ENCODE measurements around the gene TEF.

DNA sequence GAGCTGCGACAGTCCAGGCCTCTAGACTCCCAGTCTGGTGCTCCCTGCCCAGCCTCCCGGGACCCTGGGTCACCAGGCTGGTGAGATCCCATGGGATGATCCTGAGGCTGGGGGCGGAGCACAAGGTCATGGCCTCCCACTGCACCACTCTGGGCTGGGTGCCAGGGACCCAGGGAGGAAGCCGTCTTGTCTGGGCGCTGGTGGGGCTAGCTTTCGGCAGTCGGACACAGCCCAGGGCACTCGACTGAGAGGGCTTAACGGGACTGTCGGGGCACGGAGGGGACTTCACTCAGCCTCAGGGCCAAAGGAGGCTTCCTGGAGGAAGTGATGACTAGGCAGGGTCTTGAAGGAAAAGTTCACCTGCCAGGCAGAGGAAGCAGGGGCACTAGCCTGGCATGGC, 41.4 kb upstream of the TEF start:
- TF ChIP-seq RCOR1 (IDR thresholded peaks at IDR 0.05; ENCODE audit: low read length) (no peak), RAD21 (IDR thresholded peaks at IDR 0.05; ENCODE audit: low read length) (no peak), EP300 (IDR thresholded peaks at IDR 0.05; ENCODE audit: borderline replicate concordance in 1 of 2, low read depth in 1 of 2, low read length in 1 of 2) (no peak), RFX5 (IDR thresholded peaks at IDR 0.05; ENCODE audit: low read length) (no peak), POLR2AphosphoS5 (IDR thresholded peaks at IDR 0.05; ENCODE audit: low read depth, low read length) (no peak), CHD2 (IDR thresholded peaks at IDR 0.05; ENCODE audit: low read length, partially characterized antibody) (no peak), SMC3 (IDR thresholded peaks at IDR 0.05; ENCODE audit: low read depth, low read length) (no peak), MXI1 (IDR thresholded peaks at IDR 0.05; ENCODE audit: low read depth, low read length) (no peak)
- TF ChIP-seq, protein P1, sequence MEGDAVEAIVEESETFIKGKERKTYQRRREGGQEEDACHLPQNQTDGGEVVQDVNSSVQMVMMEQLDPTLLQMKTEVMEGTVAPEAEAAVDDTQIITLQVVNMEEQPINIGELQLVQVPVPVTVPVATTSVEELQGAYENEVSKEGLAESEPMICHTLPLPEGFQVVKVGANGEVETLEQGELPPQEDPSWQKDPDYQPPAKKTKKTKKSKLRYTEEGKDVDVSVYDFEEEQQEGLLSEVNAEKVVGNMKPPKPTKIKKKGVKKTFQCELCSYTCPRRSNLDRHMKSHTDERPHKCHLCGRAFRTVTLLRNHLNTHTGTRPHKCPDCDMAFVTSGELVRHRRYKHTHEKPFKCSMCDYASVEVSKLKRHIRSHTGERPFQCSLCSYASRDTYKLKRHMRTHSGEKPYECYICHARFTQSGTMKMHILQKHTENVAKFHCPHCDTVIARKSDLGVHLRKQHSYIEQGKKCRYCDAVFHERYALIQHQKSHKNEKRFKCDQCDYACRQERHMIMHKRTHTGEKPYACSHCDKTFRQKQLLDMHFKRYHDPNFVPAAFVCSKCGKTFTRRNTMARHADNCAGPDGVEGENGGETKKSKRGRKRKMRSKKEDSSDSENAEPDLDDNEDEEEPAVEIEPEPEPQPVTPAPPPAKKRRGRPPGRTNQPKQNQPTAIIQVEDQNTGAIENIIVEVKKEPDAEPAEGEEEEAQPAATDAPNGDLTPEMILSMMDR (IDR thresholded peaks at IDR 0.05) = no peak
- TF ChIP-seq, protein P2, sequence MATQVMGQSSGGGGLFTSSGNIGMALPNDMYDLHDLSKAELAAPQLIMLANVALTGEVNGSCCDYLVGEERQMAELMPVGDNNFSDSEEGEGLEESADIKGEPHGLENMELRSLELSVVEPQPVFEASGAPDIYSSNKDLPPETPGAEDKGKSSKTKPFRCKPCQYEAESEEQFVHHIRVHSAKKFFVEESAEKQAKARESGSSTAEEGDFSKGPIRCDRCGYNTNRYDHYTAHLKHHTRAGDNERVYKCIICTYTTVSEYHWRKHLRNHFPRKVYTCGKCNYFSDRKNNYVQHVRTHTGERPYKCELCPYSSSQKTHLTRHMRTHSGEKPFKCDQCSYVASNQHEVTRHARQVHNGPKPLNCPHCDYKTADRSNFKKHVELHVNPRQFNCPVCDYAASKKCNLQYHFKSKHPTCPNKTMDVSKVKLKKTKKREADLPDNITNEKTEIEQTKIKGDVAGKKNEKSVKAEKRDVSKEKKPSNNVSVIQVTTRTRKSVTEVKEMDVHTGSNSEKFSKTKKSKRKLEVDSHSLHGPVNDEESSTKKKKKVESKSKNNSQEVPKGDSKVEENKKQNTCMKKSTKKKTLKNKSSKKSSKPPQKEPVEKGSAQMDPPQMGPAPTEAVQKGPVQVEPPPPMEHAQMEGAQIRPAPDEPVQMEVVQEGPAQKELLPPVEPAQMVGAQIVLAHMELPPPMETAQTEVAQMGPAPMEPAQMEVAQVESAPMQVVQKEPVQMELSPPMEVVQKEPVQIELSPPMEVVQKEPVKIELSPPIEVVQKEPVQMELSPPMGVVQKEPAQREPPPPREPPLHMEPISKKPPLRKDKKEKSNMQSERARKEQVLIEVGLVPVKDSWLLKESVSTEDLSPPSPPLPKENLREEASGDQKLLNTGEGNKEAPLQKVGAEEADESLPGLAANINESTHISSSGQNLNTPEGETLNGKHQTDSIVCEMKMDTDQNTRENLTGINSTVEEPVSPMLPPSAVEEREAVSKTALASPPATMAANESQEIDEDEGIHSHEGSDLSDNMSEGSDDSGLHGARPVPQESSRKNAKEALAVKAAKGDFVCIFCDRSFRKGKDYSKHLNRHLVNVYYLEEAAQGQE (IDR thresholded peaks at IDR 0.05; ENCODE audit: low read depth, low read length) = no peak

Data from SK-N-SH (cell line).